Bronchial epithelial cell (primary cell): Measurements from ENCODE around the gene TRPM5. TPM values are rescaled to one million over a fixed set of nuclear protein-coding genes. Genes with fewer than 3 reads are reported as not detected.

ENCODE experiments used
- DNase-seq: peaks from one replicate; pipeline ENCODE4 v3.0.0-alpha.2; 2010; ENCODE audit warnings: low read depth
- FAIRE-seq: peaks from 2 replicates; lab custom pipeline; 2011; peaks lifted over from hg19 to GRCh38; lab: Jason Lieb, UNC
- H3K27me3 ChIP-seq: 2 replicates; pipeline ENCODE4 v1.5.1; 2011; ENCODE audit warnings: low read length; ENCODE audit not compliant: control insufficient read depth, insufficient read depth
- H3K36me3 ChIP-seq: 2 replicates; pipeline ENCODE4 v1.5.1; 2011; ENCODE audit warnings: low read length; ENCODE audit not compliant: control insufficient read depth, insufficient read depth
- H3K4me3 ChIP-seq: 2 replicates; pipeline ENCODE4 v1.5.1; 2011; ENCODE audit warnings: mild to moderate bottlenecking, low read depth, low read length, control low read depth
- total RNA-seq: library from RNA; depleted of rRNA; stranded (reverse); fragments of >200 nt; gene quantifications from 2 replicates; pipeline ENCODE4 v1.2.1, GENCODE V29; 2014
- TF ChIP-seq, protein P1 (sequence below): IDR thresholded peaks from 2 replicates; pipeline ENCODE4 v1.5.1; 2011; ENCODE audit warnings: mild to moderate bottlenecking, moderate library complexity, low read length, control low read depth, inconsistent platforms; ENCODE audit not compliant: insufficient read depth, severe bottlenecking

Gene TRPM5
- total RNA-seq, 1 donor from 2014 or later: not detected

DNA sequence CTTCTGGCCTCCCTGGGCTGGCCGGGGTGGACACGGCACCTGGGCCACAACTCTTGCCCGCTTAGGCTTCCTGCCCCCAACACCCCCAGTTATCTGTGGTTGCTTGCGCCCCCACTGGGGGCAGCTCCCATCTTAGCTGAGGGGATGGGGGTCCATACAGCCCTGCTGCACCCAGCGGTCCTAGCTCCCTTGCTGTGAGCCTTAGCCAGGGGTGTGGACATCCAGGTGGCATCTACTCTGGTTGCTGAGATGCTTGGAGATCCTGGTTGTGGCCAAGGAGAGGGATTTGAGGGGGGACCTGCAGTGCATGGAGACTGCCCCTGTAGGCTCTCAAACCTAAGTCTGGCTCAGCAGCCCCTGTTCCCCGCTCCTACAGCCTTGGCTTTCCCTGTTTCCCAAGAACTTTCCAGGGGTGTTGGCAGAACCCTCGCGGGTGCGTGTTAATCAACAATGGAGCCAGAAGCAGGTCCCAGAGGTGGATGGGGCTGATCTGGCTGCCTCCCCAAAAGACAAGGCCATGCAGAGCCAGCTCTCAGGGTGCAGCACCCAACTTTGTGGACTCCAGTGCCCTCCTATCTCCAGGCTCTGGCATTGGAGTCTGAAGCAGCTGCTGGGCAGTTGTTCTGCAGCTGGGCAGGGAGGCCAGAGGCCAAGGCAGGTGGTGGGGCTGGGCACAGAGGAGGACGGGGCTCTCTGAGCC lies 3.8 kb upstream of the TRPM5 start:
- no peak for FAIRE-seq
- H3K36me3 ChIP-seq: no peaks in the 10 kb centered on the region
- DNase-seq: no peak
- peaks cover 5% of the 10 kb centered on the region for H3K27me3 ChIP-seq
- TF ChIP-seq, protein P1, sequence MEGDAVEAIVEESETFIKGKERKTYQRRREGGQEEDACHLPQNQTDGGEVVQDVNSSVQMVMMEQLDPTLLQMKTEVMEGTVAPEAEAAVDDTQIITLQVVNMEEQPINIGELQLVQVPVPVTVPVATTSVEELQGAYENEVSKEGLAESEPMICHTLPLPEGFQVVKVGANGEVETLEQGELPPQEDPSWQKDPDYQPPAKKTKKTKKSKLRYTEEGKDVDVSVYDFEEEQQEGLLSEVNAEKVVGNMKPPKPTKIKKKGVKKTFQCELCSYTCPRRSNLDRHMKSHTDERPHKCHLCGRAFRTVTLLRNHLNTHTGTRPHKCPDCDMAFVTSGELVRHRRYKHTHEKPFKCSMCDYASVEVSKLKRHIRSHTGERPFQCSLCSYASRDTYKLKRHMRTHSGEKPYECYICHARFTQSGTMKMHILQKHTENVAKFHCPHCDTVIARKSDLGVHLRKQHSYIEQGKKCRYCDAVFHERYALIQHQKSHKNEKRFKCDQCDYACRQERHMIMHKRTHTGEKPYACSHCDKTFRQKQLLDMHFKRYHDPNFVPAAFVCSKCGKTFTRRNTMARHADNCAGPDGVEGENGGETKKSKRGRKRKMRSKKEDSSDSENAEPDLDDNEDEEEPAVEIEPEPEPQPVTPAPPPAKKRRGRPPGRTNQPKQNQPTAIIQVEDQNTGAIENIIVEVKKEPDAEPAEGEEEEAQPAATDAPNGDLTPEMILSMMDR: no peak
- H3K4me3 ChIP-seq: no peak overlapping the region

DNA sequence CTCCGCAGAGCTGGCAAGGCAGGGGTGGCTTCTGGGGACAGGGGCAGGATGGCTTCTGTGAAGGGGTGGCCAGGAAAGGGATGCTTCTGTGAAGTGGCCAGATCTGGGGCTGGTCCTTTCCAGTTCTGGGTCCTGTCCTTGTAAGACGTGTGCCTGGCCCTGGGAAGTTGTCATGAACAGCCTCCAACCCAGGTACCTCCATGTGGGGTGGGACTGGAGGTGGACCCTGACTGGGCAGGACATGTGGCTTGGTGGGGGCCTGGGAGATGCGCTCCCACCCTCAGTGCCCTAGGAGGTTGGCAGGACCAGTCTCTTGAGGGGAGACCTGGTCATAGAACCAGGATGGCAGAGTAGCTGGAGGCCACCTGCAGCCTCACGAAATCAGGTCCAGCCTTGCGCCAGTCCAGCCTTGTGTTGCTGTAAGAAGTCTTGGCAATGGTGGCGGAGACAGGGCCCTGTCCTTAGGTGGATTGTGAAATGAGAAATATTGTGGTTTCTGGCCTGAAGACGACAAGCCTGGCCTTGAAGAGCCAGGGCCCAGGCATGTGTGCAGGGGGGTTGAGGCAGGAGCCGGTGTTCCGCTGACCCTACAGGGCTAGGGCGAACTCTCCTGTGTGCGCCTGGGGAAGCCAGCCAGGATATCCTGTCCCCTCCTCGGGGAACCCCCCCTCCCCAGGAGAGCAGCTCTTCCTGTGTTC lies 3.1 kb upstream of the TRPM5 start:
- TF ChIP-seq, protein P1: no peak
- Histone ChIP-seq H3K27me3 (peaks cover 5% of the 10 kb centered on the region), H3K36me3 (no peaks in the 10 kb centered on the region), H3K4me3 (no peak overlapping the region)
- DNase-seq: peak; percentile 66
- no peak for FAIRE-seq

DNA sequence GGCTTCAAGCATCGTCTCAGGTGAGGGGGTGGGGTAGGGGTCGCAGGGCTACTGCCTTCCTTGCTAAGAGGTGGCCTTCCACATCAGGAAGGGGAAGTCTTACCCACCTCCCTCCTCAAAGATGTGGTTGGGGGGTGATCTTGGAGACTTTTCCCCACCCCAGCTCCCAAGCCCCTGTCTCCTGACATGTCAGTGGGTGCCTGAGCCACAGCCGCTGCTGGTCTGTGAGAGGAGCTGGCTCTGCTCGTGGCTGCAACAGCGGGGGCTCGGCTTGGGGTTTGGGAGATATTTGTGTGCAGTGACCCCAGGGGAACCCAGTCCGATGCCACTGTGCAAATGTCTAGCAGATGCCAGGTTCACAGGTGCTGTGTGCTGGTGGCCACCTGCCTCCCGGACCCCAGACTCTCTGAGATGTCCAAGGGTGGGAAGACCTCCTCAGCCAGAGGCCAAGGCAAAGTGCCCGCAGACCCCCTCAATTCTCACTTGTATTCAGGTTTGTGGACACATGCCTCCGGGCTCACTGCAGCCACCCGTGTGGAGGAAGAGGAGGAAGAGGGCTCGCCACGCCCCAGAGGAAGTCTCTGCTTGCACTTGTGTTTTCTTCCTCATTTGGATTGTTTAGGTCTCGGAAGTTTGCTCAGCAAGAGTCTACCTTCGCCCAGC lies 2.4 kb upstream of the TRPM5 start:
- TF ChIP-seq, protein P1: no peak
- H3K27me3 ChIP-seq: peaks cover 5% of the 10 kb centered on the region
- no peak for FAIRE-seq
- no peak overlapping the region for H3K4me3 ChIP-seq
- H3K36me3 ChIP-seq: no peaks in the 10 kb centered on the region
- DNase-seq: no peak

DNA sequence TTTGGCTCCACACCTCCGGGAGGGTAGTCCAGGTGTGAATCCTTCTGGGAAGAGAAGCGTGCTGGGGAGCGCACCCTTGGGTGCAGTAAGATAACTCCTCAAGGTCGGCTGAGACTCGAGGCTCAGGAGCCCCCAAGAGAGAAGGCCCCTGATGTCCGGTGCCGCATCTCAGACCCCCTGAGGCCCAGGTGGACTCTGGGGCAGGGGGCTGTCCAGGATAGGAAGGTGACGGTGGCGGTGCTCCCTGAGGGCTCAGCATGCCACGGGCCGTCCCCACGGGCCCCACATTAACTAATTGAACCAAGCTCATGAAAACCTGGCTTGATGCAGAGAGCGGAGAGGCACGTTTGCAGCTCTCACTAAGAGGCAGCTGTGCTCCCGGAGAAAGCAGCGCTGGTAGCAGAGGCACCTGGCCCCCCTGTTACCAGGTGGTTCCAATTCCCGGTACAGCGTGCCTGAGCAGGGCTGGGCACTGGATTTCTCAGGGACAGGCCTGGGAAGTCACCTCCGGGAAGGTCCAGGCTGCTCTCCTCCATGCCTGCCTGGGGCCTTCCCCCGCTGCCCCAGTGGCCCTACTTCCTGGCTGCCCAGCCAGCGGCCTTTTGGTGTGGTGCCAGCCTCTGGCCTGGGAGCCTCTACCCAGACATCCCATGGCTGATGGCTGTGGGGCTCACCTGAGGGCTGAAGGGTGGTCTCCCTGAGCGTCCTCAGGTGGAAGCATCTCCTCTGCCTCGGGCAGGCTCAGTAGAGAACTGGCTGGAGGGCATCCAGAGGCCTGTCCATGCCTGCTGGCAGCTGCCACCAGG lies 1.6 kb upstream of the TRPM5 start:
- TF ChIP-seq, protein P1: no peak
- FAIRE-seq (no peak), DNase-seq (no peak)
- Histone ChIP-seq H3K4me3 (no peak overlapping the region), H3K36me3 (no peaks in the 10 kb centered on the region), H3K27me3 (peaks cover 5% of the 10 kb centered on the region)

DNA sequence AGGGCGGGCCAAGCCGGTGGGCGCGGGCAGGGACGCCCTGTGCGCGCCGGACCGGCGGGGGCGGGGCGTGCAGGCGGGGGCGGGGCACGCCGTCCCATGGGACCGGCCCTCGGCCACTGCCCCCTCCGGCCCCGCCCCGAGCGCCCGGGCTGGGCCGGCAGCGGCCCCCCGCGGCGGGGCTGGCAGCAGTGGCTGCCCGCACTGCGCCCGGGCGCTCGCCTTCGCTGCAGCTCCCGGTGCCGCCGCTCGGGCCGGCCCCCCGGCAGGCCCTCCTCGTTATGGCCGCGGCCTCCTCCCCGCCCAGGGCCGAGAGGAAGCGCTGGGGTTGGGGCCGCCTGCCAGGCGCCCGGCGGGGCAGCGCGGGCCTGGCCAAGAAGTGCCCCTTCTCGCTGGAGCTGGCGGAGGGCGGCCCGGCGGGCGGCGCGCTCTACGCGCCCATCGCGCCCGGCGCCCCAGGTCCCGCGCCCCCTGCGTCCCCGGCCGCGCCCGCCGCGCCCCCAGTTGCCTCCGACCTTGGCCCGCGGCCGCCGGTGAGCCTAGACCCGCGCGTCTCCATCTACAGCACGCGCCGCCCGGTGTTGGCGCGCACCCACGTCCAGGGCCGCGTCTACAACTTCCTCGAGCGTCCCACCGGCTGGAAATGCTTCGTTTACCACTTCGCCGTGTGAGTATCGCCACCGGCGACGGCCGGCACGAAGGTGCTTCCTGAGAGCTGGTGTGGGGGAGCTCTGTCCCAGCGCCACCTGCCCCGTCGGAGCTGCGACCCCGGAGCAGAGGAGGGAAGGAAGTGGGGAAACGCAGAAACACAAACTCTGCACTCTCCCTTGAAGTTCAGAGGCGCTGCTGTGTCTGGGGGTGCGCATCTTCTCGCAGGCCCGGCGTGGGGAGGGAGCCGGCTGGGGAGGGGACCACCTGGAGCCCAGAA lies 769 bp upstream of the TRPM5 start, which contains the start of gene KCNQ1:
KCNQ1 (plus strand) TSS at position 188 of the 925 bp plus-strand sequence; CDS start at position 279, 91 bp downstream.
- DNase-seq (no peak), FAIRE-seq (no peak)
- Histone ChIP-seq H3K4me3 (peak within 1 kb of the TSS; percentile 23), H3K36me3 (no peaks in the 10 kb centered on the region), H3K27me3 (peaks cover 5% of the 10 kb centered on the region)
- TF ChIP-seq, protein P1: no peak
